HG03378 (cell line): ENCODE measurements around the gene CRBN.

ENCODE experiments used
- ATAC-seq: cut with Tn5 transposase; IDR thresholded peaks from one replicate; pipeline ENCODE4 v1.9.1; 2021; ENCODE audit warnings: mild to moderate bottlenecking, moderate library complexity; ENCODE audit not compliant: unreplicated experiment

Gene CRBN

DNA sequence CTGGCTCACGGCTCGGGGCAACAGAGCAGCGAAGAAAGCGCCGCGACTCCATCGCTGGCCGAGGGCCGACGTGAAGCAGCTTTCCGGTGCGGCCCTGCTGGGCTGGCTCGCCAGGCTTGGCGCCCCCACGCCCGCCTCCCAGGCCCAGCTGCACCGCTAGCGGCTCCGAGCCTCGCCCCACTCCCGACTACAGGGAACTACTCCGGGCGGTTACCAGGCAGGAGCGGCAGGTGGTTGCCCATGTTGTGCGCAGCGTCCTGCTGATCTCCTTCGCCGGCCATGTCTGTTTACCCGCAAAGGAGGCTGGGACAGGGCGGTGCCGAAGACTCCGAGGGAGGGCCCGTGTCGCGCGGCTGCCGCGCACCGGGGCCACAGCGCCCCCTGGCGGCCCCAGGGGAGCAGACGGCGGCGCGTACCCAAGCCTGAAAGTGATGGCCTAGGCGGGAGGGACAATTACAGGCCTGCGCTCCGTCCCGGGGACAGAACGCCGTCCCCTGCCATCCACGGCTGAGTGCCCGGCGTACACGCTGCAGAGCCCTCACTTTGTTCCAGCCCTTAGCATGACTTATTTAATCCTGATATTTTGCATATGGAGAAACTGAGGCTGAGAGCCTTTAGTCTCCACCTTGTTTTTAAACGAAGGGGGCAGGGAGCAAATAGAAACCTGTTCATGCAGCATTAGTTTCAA lies at the start of gene CRBN:
Gene CRBN (minus strand): TSS at position 285 of the 688 bp plus-strand sequence. CDS start 4 bp downstream, at position 281.
- ATAC-seq = peak; percentile 98

DNA sequence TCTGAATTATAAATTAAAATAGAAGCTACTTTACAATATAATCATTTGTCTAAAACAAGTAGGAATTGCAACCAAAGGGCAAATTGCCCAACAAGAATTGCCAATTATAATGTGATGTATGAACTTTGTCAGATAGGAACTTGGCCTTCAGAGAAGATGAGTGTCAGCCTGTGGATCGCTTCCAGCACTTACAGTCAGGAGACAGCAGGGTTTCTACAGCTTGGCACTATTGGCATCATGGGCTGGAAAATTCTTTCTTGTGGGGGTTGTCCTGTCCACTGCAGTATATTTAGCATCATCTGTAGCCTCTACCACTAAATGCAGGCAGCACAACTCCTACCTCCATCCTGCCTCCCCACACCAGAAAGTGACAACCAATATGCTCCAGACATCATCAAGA lies 48.1 kb upstream of the CRBN start:
- no peak for ATAC-seq

DNA sequence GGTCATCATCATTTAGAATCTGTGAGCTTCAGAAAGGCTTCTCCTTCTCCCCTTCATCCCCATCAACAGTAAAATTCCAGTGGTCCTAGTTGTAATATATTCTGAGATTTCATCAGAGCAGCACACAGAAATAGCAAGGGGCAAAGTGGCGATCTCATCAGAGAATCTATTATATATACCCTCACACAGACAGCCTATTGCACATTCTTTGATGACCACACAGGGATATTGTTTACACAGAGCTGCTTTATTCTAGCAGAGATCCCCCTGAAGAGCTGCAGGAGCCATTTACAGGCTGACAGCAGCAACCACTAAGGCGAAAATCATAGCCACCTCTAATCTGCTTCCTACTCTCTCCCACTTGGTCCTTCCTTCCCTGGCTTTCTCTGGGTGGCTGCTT lies 42.0 kb upstream of the CRBN start:
- ATAC-seq = no peak

DNA sequence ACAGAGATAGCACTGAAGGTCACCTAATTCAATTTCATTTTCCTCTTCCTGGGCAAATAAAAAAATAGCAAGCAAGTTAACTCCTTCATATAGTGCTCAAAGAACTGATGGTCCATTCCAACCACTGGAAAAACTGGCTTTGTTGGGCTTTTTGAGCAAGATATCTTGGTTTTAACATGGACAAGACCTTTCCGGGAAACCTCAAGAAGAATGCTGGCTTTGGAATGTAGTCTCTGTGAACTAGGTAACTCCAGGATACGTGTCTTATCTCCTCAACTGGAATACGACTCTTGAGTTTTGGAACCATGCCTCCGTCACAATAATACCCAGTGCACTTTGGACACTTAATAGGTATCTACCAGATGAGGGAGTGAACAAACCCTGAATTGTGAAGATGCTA lies 36.9 kb upstream of the CRBN start:
- no peak for ATAC-seq

DNA sequence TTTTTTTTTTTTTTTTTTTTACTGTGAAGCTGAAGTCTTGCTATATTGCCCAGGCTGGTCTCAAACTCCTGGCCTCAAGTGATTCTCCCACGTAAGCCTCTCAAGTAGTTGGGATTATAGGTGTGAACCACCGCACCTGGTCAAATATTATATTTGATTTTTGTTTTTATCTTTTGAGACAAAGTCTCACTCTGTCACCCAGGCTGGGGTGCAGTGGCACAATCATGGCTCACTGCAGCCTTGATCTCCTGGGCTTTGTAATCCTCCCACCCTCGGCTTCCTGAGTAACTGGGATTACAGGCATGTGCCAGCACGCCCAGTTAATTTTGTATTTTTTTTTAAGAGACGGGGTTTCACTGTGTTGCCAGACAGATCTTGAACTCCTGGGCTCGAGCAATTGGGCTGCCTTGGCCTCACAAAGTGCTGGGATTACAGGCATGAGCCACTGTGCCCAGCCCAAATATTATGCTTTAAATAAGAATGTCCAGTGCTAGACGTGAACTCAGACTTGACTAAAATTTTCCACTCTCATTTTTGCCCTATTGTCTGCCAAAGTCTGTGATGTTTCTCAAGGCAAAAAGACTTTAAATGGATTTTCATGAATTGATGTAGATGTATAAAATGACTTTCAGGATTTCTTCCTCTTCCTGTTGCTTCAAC lies 33.4 kb upstream of the CRBN start:
- ATAC-seq = no peak

DNA sequence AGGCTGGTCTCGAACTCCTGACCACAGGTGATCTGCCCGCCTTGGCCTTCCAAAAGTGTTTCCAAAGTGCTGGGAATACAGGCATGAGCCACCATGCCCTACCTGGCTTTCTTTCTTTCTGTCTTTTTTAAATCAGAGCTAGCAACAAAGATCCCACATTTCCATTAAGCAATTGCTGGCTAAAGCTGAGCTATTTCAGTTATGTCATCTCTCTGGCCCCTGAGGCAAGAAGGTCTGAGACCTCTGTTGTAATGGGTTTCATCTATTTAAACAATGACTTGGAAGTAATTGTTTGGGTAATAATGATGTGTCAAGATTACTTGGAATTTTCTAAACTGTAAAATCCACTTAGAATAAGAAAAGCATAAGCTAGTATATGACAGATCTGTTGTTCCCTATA lies 30.2 kb upstream of the CRBN start:
- no peak for ATAC-seq

DNA sequence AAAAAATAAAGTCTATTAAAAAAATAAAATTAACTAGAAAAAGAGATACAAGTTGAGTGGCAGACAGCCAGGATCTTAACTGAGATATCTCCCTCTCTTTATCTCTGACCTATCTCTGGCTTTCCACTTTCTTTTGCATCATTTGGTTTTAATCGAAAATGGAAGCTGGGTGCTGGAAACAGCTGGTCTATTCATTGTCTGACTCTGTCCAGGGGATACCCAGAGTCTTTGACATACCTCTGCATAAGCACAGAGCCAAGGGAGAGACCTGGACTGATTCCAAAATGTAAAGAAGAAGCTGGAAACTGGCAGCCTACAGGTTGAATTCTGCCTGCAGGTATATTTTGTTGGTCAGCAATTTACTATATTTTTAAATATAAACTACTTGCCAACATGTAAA lies 29.6 kb upstream of the CRBN start:
- ATAC-seq = no peak

DNA sequence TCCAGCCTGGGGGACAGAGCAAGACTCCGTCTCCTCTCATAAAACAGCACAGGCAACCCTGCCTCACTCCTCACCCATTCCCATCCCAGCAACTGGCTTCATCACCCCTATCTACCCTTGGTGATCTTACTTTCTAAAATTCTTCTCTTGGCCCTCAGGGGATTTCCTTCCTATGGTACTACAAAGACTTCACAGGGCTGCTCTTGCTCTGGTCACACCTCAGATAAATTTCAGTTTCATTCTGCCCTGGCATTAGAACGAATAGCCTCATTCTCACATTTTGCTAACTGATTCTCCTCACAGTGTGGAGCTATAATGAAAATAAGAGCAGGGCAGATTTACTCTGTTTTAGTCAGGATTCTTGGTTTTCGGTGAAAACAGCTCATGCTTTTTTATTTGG lies 22.1 kb upstream of the CRBN start:
- peak; percentile 97 for ATAC-seq

DNA sequence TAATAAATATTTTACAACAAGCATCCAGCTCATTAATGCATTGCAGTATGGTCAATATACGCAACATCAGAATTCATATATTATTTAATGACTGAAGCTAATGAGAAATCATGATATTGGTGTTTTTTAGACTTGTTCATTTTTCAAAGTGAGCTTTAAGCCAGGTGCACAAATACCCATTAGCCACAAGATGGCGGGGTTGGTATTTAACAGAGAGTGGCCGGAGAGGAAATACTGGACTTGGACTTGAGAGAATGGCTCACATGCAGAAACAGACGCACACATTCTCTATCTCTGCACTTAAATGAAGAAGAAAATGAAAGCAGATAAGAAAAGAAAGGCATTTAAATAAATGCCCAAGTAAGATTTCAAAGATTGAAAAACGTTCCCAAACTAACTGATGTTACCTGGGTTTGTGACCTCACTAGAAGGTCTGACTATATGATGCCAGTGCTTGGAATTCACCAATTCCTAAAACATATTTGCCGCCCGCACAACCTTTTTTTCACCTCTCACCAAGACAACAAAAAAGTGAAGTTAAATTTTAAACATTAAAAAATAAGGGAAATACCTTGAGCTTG lies 21.2 kb upstream of the CRBN start:
- peak; percentile 59 for ATAC-seq

DNA sequence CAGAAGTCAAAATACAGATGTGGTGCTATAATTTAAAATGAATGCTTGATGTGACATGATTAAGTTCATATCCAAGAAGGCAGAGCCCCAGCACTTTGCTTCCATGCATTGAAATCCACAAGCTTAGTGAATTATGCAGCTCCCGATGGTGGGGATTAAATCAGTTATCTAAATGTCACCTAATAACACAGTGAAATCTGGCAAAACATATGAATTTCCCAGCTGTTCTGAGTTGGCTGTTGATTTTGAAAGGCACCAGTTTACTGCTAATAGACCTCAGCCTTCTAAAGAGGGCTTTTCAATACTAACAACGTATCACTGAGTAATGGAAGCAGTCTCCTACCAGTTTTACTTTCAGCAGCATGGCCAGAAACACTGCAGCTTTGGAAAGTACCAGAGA lies 19.8 kb upstream of the CRBN start:
- no peak for ATAC-seq

DNA sequence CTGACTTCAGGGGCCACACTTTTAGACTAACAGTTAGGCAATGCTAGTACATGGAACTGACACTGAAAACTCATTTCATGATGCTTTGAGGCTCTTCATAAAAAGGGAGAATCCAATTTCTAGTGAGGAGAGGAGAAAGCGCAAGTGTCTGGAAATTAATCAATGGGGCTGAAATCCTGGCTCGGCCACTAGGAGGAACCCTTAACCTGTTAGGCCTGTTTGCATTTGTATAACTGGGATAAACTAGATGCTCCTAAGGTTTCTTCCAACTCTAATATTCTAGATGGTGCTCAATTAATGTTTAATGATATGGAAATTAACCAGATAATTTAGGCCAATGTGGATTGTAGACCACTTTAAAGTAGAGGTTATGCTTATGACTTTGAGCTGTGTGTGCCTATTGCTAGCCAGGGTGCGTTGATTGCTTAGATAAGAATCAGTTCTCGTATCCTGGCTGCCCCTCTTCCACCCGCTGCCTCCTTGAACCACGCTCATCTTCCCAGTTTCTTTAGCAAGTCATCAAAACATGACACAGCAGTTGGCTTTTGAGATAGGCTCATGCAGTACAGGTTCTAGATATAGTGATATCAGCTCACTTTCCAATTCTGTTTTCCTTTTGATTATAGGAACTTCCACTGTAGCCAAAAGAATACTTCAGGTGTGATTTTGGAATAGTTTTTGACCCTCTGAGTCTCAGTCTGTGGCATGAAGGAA lies 16.8 kb upstream of the CRBN start:
- ATAC-seq = no peak

DNA sequence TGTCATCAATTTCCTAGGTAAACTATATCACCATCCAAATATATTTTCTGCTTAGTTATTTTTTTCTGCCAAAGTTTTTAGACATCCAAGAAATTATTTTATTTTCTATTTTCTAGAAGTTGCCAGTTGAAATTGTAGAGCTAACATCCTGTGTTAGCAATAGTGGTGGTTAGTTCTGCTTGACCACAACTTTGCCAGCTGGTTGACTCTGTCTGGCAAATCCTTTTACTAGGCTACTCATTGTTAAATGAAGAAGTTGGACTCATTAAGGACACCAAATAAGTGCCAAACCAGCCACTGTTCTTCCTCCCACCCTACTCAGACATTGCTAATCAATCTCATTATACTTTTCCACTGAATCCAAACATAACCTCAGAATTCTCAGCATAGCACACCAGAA lies 15.4 kb upstream of the CRBN start:
- ATAC-seq = no peak

DNA sequence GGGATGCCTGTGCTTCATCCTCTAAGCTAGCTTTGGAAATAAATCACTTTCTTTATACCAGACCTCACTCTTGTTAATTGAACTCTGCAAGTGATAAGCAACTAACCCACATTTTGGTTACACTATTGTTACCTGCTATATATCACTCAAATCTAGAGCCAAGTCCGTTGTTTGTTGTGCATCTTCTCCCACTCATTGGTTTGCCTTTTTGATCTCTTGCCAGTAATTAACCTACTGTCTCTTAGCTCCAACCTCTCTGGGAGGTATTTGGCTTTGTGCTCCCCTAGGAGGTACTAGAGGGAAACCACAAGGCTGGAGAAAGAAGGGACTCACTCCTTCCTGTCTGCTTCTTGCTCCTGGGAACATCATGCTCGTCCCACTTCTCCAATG lies 12.8 kb upstream of the CRBN start:
- ATAC-seq = no peak

DNA sequence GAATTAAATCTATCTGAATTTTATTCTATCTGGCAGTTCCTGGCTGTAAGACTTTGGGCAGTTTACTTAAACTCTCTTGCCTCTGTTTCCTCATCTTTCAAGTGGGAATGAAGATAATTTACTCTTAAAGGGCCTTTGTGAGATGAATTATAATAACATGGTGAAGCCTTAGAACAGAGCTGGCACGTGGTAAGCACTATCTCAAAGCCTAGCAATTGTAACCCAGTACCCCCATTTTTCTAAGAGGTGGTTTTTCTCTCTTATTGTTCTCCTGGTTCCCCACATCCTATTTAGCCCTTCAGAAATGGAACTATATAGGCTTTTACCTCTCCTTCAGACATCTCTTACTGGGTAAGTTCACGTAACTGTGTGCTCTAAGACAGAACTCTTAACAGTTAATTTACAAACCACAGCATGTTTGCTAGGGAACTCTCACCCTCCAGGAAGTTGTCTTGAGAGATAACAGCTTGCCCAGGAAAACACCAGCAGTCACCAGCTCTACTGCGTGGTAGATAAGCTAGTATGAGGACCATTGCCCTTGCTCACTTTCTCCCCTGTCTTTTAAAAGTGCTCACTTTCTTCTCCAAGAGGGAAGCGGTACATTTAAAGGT lies 12.3 kb upstream of the CRBN start:
- no peak for ATAC-seq

DNA sequence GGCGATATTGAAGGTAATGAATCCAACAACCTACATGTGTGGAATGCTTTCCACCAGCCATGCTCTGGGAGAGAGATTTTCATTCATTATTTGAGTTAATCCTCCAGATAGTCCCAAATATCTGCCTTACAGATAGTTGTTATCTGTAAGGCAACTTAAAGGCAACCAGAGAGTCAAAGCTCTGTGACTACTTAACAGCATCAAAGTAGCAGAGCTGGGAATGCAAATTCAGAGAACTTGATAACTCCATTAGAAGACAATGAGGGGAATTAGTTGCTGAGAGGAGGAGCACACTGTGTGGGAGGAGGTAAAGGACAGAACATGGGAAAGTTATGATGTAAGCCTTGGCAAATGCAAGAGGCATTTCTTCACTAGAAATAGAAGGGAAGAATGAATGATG lies 10.5 kb upstream of the CRBN start:
- ATAC-seq = no peak

DNA sequence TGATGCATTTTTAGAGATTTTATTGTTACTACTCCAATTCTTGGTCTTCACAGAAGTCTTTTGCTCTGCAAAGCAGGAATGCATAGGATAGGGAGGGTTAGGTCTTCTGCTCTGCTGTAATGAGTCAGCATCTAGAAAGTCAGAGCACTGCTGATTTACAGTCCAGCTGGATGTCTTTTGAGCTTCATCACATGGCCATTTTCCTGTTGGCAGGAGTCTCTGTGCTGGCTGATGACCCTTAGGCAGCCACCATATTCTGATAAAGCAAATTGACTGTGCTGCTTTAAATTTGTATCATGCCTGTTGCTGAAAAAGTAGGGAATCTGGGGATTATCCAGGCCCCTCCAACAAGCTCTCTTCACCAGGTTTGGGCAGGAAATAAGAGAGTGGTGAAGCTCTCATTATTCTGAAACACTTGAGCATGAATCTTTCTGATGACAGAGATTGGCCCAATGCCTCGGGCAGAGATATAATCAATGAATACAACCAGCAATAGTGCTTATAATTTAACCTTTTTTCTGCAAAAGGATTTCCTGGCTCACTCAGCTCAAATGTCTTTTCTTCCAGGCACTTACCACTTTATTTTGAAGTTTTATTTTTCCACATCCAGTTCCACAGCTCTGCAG lies 9.7 kb upstream of the CRBN start:
- ATAC-seq = no peak

DNA sequence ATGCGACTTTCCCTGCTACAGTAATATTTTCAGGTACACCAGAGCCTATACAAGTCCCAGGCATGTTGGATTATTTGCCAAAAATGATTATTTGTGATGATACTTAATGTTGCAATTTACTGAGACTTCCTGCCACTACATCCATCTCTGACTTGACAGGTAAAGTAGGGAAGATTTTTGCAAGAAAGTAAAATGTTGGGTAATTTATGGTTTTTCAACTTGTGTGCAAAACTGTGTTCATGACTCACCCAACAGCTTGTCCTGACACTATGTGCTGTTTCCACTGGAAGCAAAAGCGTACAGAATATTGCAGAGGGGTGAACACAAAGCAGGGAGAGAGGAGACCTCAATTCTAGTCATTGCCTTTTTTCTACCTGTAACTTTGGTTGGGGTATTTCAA lies 5.4 kb upstream of the CRBN start:
- no peak for ATAC-seq

DNA sequence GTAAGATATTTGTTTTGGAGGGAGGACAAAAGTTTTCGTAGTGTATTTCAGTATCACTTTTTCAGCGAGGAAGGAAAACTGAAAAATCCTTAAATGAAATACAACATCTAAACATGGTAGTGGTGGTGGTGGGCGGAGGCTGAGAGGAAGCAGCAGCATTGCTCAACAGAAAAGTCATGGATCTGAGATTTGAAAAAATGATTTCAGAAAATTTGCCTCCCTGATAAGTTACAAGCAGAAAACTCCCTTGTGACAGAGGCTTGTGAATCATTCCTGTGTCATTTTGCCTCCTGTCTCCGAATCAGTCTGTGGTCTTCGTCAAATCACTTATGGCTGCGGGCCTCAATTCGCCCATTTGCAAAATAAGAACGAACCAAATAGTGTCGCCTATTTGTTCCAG lies 965 bp upstream of the CRBN start:
- ATAC-seq = no peak

DNA sequence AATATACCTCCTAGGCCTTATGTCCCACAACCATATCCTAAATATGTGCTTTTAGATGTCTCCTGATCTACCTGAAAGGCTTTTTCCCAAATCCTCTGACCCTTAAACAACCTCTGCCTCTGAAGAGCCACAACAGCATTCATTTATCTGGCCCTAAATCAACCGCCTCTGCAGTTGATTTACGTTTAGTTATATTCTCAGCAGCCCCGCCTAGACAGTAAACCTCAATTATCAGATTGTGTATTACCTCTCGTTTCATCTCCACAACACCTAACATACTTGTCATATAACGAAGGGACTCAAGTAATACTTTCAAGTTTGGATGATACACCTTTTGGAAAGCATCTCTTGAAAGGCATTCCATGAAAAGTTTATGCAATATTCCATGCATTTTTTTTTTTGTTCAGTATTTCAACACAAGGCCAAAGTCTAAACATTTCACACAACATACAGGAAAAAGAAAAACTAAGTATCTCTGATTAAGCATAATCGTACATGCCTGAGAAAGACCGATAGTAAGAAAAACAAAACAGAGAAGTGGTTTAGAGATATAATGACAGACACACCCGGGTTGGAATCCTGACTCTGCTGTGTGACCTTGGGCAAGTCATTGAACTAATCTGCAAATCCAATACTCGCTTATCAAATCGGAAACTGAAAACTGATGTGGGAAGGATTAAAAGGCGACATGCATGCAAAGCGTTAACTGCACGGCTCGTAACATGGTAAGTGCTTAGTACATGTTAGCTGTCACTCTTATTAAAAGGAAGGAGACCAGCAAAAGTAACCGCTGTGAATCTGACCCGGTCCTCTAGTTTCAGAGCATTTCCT lies 778 bp downstream of the CRBN start:
- ATAC-seq = no peak

DNA sequence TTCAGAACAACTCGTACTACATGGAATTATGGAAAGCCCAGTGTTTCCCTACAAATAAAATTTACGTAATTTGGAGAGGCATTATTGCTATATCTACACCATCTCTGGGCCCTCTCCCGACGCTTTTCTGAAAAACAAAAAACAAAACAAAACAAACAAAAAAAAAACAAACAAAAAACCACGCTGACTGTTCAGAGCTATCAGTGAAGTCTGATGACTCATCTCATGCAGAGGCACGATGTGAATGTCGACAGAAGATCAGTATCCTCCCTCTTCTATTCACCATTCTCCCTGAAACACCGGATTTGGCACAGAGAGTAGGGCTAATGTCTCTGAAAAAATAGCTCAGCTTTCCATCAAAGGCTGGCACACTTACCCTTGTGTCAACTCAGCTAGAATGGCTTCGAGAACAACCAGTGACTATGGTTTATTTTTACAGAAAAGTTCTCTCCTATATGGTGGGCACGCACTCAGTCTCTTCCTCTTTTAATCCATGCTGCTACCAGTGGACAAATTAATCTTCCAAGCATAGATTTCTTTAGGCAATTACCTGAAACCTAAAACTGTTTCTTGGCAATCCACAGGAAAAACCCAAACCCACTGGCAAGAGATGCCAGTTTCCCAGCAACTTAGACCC lies 1.5 kb downstream of the CRBN start:
- ATAC-seq = no peak
